Astrocyte (in vitro differentiated cells and primary cell): ENCODE data around the gene ANKRD9. TPM values are rescaled to one million over a fixed set of nuclear protein-coding genes. Genes with fewer than 3 reads are reported as not detected.

Experiments
- DNase-seq: peaks from one replicate; pipeline ENCODE4 v3.0.0-alpha.2; 2010; ENCODE audit warnings: low read depth
- FAIRE-seq: peaks from 2 replicates; lab custom pipeline; 2011; peaks lifted over from hg19 to GRCh38; lab: Jason Lieb, UNC
- H2AFZ ChIP-seq: 2 replicates; pipeline ENCODE4 v1.6.0; 2012; ENCODE audit warnings: low read depth, low read length, inconsistent platforms
- H3K27ac ChIP-seq: 2 replicates; pipeline ENCODE4 v1.5.1; 2011; ENCODE audit warnings: low read depth, low read length, inconsistent platforms
- H3K27me3 ChIP-seq: 2 replicates; pipeline ENCODE4 v1.6.0; 2011; ENCODE audit warnings: low read length, inconsistent platforms; ENCODE audit not compliant: insufficient read depth
- H3K36me3 ChIP-seq: 2 replicates; pipeline ENCODE4 v1.5.1; 2011; ENCODE audit warnings: low read length, inconsistent platforms; ENCODE audit not compliant: insufficient read depth
- H3K4me1 ChIP-seq: 2 replicates; pipeline ENCODE4 v1.5.1; 2011; ENCODE audit warnings: low read length, inconsistent platforms; ENCODE audit not compliant: insufficient read depth
- H3K4me2 ChIP-seq: 2 replicates; pipeline ENCODE4 v1.6.0; 2012; ENCODE audit warnings: low read length, inconsistent platforms
- H3K4me3 ChIP-seq: 2 replicates; pipeline ENCODE4 v1.5.1; 2011; ENCODE audit warnings: low read depth, mild to moderate bottlenecking, low read length, inconsistent platforms; ENCODE audit not compliant: insufficient read depth
- H3K79me2 ChIP-seq: 2 replicates; pipeline ENCODE4 v1.6.0; 2012; ENCODE audit warnings: mild to moderate bottlenecking, low read length, inconsistent platforms; ENCODE audit not compliant: insufficient read depth
- H3K9ac ChIP-seq: 2 replicates; pipeline ENCODE4 v1.6.0; 2012; ENCODE audit warnings: mild to moderate bottlenecking, low read length, inconsistent platforms
- H3K9me3 ChIP-seq: 2 replicates; pipeline ENCODE4 v1.5.1; 2012; ENCODE audit warnings: low read depth, mild to moderate bottlenecking, low read length, inconsistent platforms; ENCODE audit not compliant: insufficient read depth
- H4K20me1 ChIP-seq: 2 replicates; pipeline ENCODE4 v1.6.0; 2012; ENCODE audit warnings: low read length, inconsistent platforms; ENCODE audit not compliant: insufficient read depth
- H3K27ac Mint-ChIP-seq: one replicate; pipeline ENCODE4 v1.8.0; 2021; ENCODE audit warnings: mild to moderate bottlenecking, mixed read lengths; ENCODE audit not compliant: unreplicated experiment
- H3K27me3 Mint-ChIP-seq: one replicate; pipeline ENCODE4 v1.8.0; 2021; ENCODE audit warnings: low read depth, mixed read lengths; ENCODE audit not compliant: unreplicated experiment
- H3K36me3 Mint-ChIP-seq: one replicate; pipeline ENCODE4 v1.8.0; 2021; ENCODE audit warnings: low read depth, mixed read lengths; ENCODE audit not compliant: unreplicated experiment
- H3K4me1 Mint-ChIP-seq: one replicate; pipeline ENCODE4 v1.8.0; 2021; ENCODE audit warnings: low read depth, mixed read lengths; ENCODE audit not compliant: unreplicated experiment
- H3K4me3 Mint-ChIP-seq: one replicate; pipeline ENCODE4 v1.8.0; 2021; ENCODE audit warnings: mild to moderate bottlenecking, moderate library complexity, mixed read lengths; ENCODE audit not compliant: unreplicated experiment
- H3K9me3 Mint-ChIP-seq: one replicate; pipeline ENCODE4 v1.8.0; 2021; ENCODE audit warnings: mild to moderate bottlenecking, mixed read lengths; ENCODE audit not compliant: unreplicated experiment
- EZH2 ChIP-seq: IDR thresholded peaks from 2 replicates; pipeline ENCODE4 v1.6.1; 2012; ENCODE audit warnings: mild to moderate bottlenecking, low read length, inconsistent platforms; ENCODE audit not compliant: insufficient read depth
- total RNA-seq: library from RNA; stranded (reverse); gene quantifications from 2 replicates; pipeline ENCODE4 v1.2.1, GENCODE V29; 2021
- TF ChIP-seq, protein P1 (sequence below): IDR thresholded peaks from 2 replicates; pipeline ENCODE4 v1.5.1; 2011; ENCODE audit warnings: low read depth, mild to moderate bottlenecking, inconsistent platforms, low read length, moderate library complexity; ENCODE audit not compliant: insufficient read depth

ANKRD9 gene
- total RNA-seq, 1 donor from 2014 or later, result 9.4 TPM

DNA sequence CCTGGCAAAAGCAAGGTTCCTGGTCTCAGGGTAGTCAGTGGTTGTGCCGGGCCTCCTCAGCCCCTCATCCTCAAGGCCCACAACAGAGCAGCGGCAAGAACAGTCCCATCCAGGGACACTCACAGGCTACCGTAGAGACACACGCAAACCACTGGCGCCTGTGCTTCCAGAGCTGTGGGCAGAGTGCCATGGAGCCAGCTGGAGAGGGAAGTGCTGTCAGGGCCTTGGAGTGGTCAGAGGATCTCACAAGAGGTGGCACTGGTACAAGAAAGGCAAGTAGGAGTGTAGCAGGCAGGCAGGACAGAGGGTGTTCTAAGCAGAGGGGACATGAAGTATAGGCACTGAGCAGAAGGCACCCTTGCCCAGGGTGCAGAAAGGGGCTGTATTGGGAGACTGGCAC is 34.6 kb downstream of the ANKRD9 start:
- Histone ChIP-seq H3K27ac (no peak overlapping the region), H3K9me3 (no peaks in the 10 kb centered on the region), H3K9ac (no peak overlapping the region), H3K36me3 (peaks cover 4% of the 10 kb centered on the region), H3K4me1 (no peaks in the 10 kb centered on the region), H3K4me2 (no peak overlapping the region), H4K20me1 (no peaks in the 10 kb centered on the region), H3K4me3 (no peak overlapping the region), H3K79me2 (no peaks in the 10 kb centered on the region), H3K27me3 (no peaks in the 10 kb centered on the region), H2AFZ (no peak overlapping the region)
- Mint-ChIP-seq H3K36me3 (peaks cover 21% of the 10 kb centered on the region), H3K4me1 (no peaks in the 10 kb centered on the region), H3K4me3 (no peak overlapping the region), H3K9me3 (peaks cover 4% of the 10 kb centered on the region), H3K27me3 (no peaks in the 10 kb centered on the region), H3K27ac (no peak overlapping the region)
- DNase-seq, result peak; percentile 13
- FAIRE-seq, result no peak
- no peak for TF ChIP-seq EZH2
- TF ChIP-seq, protein P1, sequence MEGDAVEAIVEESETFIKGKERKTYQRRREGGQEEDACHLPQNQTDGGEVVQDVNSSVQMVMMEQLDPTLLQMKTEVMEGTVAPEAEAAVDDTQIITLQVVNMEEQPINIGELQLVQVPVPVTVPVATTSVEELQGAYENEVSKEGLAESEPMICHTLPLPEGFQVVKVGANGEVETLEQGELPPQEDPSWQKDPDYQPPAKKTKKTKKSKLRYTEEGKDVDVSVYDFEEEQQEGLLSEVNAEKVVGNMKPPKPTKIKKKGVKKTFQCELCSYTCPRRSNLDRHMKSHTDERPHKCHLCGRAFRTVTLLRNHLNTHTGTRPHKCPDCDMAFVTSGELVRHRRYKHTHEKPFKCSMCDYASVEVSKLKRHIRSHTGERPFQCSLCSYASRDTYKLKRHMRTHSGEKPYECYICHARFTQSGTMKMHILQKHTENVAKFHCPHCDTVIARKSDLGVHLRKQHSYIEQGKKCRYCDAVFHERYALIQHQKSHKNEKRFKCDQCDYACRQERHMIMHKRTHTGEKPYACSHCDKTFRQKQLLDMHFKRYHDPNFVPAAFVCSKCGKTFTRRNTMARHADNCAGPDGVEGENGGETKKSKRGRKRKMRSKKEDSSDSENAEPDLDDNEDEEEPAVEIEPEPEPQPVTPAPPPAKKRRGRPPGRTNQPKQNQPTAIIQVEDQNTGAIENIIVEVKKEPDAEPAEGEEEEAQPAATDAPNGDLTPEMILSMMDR, result no peak

DNA sequence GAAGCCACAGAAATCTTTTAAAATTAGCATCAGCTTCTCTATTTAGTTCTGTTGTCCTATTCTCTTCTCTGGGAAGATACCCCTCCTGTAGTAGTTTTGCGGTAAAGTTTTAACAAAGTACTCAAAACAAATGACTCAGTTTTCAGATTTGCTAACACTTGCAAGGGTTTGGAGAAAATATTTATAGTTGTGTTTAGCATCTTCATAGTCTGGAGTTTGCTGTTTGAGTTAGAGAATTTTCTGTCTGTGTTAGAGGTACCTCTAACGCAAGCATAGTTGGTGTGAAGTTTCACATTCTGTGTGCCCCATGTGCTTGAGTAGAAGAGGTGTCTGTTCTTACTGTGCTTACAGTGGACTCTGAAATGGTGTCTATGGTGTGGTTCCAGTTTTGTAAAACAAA is 36.0 kb downstream of the ANKRD9 start:
- Histone ChIP-seq H3K4me2 (no peak overlapping the region), H3K9me3 (no peaks in the 10 kb centered on the region), H3K27me3 (no peaks in the 10 kb centered on the region), H3K79me2 (no peaks in the 10 kb centered on the region), H3K9ac (no peak overlapping the region), H4K20me1 (no peaks in the 10 kb centered on the region), H3K4me3 (no peak overlapping the region), H3K4me1 (no peaks in the 10 kb centered on the region), H3K27ac (no peak overlapping the region), H3K36me3 (peaks cover 7% of the 10 kb centered on the region), H2AFZ (no peak overlapping the region)
- Mint-ChIP-seq H3K9me3 (peaks cover 8% of the 10 kb centered on the region), H3K27ac (no peak overlapping the region), H3K4me3 (no peak overlapping the region), H3K36me3 (peaks cover 17% of the 10 kb centered on the region), H3K27me3 (no peaks in the 10 kb centered on the region), H3K4me1 (no peaks in the 10 kb centered on the region)
- DNase-seq, result no peak
- FAIRE-seq, result no peak
- TF ChIP-seq, protein P1, result no peak
- TF ChIP-seq EZH2, result no peak

DNA sequence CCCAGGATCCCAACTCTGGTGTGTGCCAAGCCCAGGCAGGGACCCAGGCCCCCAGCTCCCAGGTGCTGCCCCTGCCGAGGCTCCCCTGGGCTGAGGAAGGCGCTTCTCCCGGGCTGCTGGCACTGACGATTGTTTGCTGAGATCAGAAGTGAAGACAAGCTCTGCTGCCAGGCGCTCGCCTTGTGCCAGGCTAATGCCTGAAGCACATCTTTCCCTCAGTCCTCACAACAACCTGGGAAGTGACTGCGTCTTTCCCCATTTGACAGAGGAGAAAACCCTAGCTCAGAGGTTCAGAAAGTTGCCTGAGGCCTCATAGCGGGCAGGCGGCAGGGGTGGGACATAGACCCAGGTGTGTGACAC is 36.8 kb downstream of the ANKRD9 start:
- no peaks in the 10 kb centered on the region for H3K79me2 ChIP-seq
- Mint-ChIP-seq H3K4me1 (no peaks in the 10 kb centered on the region), H3K36me3 (peaks cover 21% of the 10 kb centered on the region), H3K9me3 (peaks cover 13% of the 10 kb centered on the region), H3K27me3 (no peaks in the 10 kb centered on the region), H3K4me3 (no peak overlapping the region), H3K27ac (no peak overlapping the region)
- TF ChIP-seq, protein P1, result no peak
- TF ChIP-seq EZH2, result no peak
- H4K20me1 ChIP-seq, result no peaks in the 10 kb centered on the region
- FAIRE-seq (no peak), DNase-seq (no peak)
- peaks cover 7% of the 10 kb centered on the region for H3K36me3 ChIP-seq
- no peaks in the 10 kb centered on the region for H3K4me1 ChIP-seq
- H2AFZ ChIP-seq, result no peak overlapping the region
- no peak overlapping the region for H3K4me3 ChIP-seq
- no peaks in the 10 kb centered on the region for H3K27me3 ChIP-seq
- H3K4me2 ChIP-seq, result no peak overlapping the region
- H3K27ac ChIP-seq, result no peak overlapping the region
- no peaks in the 10 kb centered on the region for H3K9me3 ChIP-seq
- no peak overlapping the region for H3K9ac ChIP-seq
